HepG2 (cell line): ENCODE results near the gene DUSP12. TPM values are rescaled to one million over a fixed set of nuclear protein-coding genes. Genes with fewer than 3 reads are reported as not detected.
A peak's percentile ranks its signal among the peaks of the same experiment; 100 is the strongest.

ENCODE experiments used
- FOXC1 ChIP-seq: sonication (generic); formaldehyde crosslinking; IDR thresholded peaks from 2 replicates; pipeline ENCODE4 v1.8.0; 2022; ENCODE audit warnings: mild to moderate bottlenecking, missing genetic modification reagents, borderline replicate concordance
- GATAD1 ChIP-seq: IDR thresholded peaks from 2 replicates; pipeline ENCODE4 v1.6.1; 2016; ENCODE audit warnings: missing genetic modification reagents, missing compliant biosample characterization
- GFI1 ChIP-seq: sonication (generic); formaldehyde crosslinking; IDR thresholded peaks from 2 replicates; pipeline ENCODE4 v1.5.0; 2020; ENCODE audit warnings: missing genetic modification reagents, mild to moderate bottlenecking, borderline replicate concordance
- NFE2 ChIP-seq: sonication (generic); formaldehyde crosslinking; IDR thresholded peaks from 2 replicates; pipeline ENCODE4 v1.4.0; 2020; ENCODE audit warnings: missing genetic modification reagents
- NONO ChIP-seq, 2 experiments: fragments of 450-650 bp in 1 of 2; sonication (generic) in 1 of 2; formaldehyde crosslinking in 1 of 2; IDR thresholded peaks in 1 of 2; conservative IDR thresholded peaks in 1 of 2; 2 replicates each; pipeline versions ENCODE4 v1.6.1 to v1.8.0; 2017 to 2022; ENCODE audit warnings: mild to moderate bottlenecking in 1 of 2, missing genetic modification reagents in 1 of 2, moderate library complexity in 1 of 2
- RXRA ChIP-seq: sonication (generic); formaldehyde crosslinking; IDR thresholded peaks from 2 replicates; pipeline ENCODE4 v1.5.1; 2020; ENCODE audit warnings: missing genetic modification reagents
- SMAD3 ChIP-seq: sonication (generic); formaldehyde crosslinking; IDR thresholded peaks from 2 replicates; pipeline ENCODE4 v1.4.0; 2020; ENCODE audit warnings: missing genetic modification reagents
- YY1 ChIP-seq: IDR thresholded peaks from 2 replicates; pipeline ENCODE4 v1.6.1; 2011; ENCODE audit warnings: low read length, low read depth, moderate library complexity, mild to moderate bottlenecking; ENCODE audit not compliant: insufficient read depth, insufficient replicate concordance
- ZNF749 ChIP-seq: sonication (generic); formaldehyde crosslinking; IDR thresholded peaks from 2 replicates; pipeline ENCODE4 v1.8.0; 2022; ENCODE audit warnings: mild to moderate bottlenecking, missing genetic modification reagents, moderate library complexity, borderline replicate concordance
- polyA plus RNA-seq, 8 experiments: library from polyadenylated mRNA; depleted of rRNA in 3 of 8; stranded (reverse) in 7 of 8; unstranded in 1 of 8; fragments of >200 nt; fragmentation: Illumina TruSeq in 4 of 8; extraction: Trizol in 4 of 8; gene quantifications; 2 replicates each; pipeline versions ENCODE4 v1.2.1 to v1.2.3, GENCODE V29; 2011 to 2016; ENCODE audit warnings: low read depth in 4 of 8, missing spikeins in 1 of 8, mixed read lengths in 1 of 8; ENCODE audit not compliant: insufficient read depth in 1 of 8
- total RNA-seq, 5 experiments: library from RNA; depleted of rRNA; stranded (reverse); fragments of >200 nt; fragmentation: Illumina TruSeq; extraction: Trizol; gene quantifications; 2 replicates each; pipeline ENCODE4 v1.2.3, GENCODE V29; 2016; ENCODE audit warnings: low read depth in 1 of 5
- TF ChIP-seq, protein P1 (sequence below): sonication (generic); formaldehyde crosslinking; IDR thresholded peaks from 2 replicates; pipeline ENCODE4 v1.4.0; 2020; ENCODE audit warnings: mild to moderate bottlenecking, missing genetic modification reagents
- TF ChIP-seq, protein P2 (sequence below): sonication (generic); formaldehyde crosslinking; IDR thresholded peaks from 2 replicates; pipeline ENCODE4 v1.4.0; 2020; ENCODE audit warnings: low read depth, missing genetic modification reagents
- TF ChIP-seq, protein P3 (sequence below): sonication (generic); formaldehyde crosslinking; IDR thresholded peaks from 2 replicates; pipeline ENCODE4 v1.8.0; 2022; ENCODE audit warnings: missing genetic modification reagents, low read depth, mild to moderate bottlenecking, borderline replicate concordance
- TF ChIP-seq, protein P4 (sequence below): sonication (generic); formaldehyde crosslinking; IDR thresholded peaks from 2 replicates; pipeline ENCODE4 v1.4.0; 2020; ENCODE audit warnings: missing genetic modification reagents, borderline replicate concordance

Gene DUSP12
- total and polyA plus RNA-seq, 2 of the 13 experiments (the other 11 are each of a cell fraction or from before 2014, with no cell fraction given) = 36.7 to 37.1 TPM

DNA sequence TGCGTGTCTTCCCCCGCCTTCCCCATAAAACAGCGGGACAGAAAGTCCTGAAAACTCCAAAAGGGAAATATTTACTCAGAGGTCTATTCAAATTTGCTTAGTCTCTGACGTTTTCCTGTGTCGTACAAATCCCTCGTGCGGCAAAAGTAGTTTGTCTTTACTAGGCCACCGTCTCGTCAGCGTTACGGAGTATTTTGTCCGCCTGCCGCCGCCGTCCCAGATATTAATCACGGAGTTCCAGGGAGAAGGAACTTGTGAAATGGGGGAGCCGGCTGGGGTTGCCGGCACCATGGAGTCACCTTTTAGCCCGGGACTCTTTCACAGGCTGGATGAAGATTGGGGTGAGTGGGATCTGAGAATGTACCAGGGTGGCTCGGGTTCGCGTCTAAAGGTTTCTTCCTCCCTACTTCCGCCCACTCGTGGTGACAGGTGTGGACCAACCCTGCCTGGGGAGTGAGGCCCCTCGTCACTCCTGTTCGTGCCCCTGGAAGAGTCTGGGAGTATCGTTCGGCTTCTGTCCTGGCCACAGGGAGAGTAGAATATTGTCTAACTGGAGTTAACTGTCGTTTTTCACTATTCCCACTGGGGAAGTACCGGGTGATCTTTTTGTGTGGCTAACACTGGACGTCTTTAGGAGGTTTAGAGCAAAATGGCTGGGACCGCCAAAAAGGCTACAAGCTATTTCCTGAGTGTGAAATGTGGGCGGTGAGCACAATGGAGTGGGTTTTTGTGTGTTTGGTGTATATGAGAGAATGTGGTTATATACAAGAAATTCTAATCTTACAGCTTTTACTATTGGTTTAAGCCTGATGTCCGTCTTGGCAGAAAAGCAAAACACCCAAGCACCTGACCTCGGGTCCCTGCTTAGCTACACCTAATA is 16.8 kb downstream of the DUSP12 start, which contains the start of gene ATF6 (continued):
- TF ChIP-seq GFI1 (CRISPR knock-in tag) = no peak
- no peak for TF ChIP-seq NONO (IDR thresholded peaks at IDR 0.05)
- peak; percentile 79 for TF ChIP-seq NONO (CRISPR knock-in tag; conservative IDR thresholded peaks at IDR 0.05)
- TF ChIP-seq GATAD1 (CRISPR knock-in tag) = peak; percentile 96
- TF ChIP-seq, protein P1, sequence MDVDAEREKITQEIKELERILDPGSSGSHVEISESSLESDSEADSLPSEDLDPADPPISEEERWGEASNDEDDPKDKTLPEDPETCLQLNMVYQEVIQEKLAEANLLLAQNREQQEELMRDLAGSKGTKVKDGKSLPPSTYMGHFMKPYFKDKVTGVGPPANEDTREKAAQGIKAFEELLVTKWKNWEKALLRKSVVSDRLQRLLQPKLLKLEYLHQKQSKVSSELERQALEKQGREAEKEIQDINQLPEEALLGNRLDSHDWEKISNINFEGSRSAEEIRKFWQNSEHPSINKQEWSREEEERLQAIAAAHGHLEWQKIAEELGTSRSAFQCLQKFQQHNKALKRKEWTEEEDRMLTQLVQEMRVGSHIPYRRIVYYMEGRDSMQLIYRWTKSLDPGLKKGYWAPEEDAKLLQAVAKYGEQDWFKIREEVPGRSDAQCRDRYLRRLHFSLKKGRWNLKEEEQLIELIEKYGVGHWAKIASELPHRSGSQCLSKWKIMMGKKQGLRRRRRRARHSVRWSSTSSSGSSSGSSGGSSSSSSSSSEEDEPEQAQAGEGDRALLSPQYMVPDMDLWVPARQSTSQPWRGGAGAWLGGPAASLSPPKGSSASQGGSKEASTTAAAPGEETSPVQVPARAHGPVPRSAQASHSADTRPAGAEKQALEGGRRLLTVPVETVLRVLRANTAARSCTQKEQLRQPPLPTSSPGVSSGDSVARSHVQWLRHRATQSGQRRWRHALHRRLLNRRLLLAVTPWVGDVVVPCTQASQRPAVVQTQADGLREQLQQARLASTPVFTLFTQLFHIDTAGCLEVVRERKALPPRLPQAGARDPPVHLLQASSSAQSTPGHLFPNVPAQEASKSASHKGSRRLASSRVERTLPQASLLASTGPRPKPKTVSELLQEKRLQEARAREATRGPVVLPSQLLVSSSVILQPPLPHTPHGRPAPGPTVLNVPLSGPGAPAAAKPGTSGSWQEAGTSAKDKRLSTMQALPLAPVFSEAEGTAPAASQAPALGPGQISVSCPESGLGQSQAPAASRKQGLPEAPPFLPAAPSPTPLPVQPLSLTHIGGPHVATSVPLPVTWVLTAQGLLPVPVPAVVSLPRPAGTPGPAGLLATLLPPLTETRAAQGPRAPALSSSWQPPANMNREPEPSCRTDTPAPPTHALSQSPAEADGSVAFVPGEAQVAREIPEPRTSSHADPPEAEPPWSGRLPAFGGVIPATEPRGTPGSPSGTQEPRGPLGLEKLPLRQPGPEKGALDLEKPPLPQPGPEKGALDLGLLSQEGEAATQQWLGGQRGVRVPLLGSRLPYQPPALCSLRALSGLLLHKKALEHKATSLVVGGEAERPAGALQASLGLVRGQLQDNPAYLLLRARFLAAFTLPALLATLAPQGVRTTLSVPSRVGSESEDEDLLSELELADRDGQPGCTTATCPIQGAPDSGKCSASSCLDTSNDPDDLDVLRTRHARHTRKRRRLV (CRISPR knock-in tag) = peak; percentile 53; the same call in 1 of the 2 replicates
- peak; percentile 42; the same call in 1 of the 2 replicates for TF ChIP-seq RXRA (CRISPR knock-in tag)
- TF ChIP-seq NFE2 (CRISPR knock-in tag) = no peak
- TF ChIP-seq, protein P2, sequence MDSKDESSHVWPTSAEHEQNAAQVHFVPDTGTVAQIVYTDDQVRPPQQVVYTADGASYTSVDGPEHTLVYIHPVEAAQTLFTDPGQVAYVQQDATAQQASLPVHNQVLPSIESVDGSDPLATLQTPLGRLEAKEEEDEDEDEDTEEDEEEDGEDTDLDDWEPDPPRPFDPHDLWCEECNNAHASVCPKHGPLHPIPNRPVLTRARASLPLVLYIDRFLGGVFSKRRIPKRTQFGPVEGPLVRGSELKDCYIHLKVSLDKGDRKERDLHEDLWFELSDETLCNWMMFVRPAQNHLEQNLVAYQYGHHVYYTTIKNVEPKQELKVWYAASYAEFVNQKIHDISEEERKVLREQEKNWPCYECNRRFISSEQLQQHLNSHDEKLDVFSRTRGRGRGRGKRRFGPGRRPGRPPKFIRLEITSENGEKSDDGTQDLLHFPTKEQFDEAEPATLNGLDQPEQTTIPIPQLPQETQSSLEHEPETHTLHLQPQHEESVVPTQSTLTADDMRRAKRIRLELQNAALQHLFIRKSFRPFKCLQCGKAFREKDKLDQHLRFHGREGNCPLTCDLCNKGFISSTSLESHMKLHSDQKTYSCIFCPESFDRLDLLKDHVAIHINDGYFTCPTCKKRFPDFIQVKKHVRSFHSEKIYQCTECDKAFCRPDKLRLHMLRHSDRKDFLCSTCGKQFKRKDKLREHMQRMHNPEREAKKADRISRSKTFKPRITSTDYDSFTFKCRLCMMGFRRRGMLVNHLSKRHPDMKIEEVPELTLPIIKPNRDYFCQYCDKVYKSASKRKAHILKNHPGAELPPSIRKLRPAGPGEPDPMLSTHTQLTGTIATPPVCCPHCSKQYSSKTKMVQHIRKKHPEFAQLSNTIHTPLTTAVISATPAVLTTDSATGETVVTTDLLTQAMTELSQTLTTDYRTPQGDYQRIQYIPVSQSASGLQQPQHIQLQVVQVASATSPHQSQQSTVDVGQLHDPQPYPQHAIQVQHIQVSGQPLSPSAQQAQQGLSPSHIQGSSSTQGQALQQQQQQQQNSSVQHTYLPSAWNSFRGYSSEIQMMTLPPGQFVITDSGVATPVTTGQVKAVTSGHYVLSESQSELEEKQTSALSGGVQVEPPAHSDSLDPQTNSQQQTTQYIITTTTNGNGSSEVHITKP (CRISPR knock-in tag) = peak; percentile 87
- TF ChIP-seq ZNF749 (CRISPR knock-in tag) = no peak; the same call in 1 of the 2 replicates
- TF ChIP-seq, protein P3, sequence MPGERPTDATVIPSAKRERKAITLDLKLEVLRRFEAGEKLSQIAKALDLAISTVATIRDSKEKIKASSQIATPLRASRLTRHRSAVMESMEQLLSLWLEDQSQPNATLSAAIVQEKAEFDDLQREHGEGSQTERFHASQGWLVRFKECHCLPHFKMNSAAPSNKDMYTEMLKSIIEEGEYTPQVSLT = no peak
- peak; percentile 50 for TF ChIP-seq YY1
- TF ChIP-seq, protein P4, sequence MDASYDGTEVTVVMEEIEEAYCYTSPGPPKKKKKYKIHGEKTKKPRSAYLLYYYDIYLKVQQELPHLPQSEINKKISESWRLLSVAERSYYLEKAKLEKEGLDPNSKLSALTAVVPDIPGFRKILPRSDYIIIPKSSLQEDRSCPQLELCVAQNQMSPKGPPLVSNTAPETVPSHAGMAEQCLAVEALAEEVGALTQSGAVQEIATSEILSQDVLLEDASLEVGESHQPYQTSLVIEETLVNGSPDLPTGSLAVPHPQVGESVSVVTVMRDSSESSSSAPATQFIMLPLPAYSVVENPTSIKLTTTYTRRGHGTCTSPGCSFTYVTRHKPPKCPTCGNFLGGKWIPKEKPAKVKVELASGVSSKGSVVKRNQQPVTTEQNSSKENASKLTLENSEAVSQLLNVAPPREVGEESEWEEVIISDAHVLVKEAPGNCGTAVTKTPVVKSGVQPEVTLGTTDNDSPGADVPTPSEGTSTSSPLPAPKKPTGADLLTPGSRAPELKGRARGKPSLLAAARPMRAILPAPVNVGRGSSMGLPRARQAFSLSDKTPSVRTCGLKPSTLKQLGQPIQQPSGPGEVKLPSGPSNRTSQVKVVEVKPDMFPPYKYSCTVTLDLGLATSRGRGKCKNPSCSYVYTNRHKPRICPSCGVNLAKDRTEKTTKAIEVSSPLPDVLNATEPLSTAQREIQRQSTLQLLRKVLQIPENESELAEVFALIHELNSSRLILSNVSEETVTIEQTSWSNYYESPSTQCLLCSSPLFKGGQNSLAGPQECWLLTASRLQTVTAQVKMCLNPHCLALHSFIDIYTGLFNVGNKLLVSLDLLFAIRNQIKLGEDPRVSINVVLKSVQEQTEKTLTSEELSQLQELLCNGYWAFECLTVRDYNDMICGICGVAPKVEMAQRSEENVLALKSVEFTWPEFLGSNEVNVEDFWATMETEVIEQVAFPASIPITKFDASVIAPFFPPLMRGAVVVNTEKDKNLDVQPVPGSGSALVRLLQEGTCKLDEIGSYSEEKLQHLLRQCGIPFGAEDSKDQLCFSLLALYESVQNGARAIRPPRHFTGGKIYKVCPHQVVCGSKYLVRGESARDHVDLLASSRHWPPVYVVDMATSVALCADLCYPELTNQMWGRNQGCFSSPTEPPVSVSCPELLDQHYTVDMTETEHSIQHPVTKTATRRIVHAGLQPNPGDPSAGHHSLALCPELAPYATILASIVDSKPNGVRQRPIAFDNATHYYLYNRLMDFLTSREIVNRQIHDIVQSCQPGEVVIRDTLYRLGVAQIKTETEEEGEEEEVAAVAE (CRISPR knock-in tag) = 0 out of 2 replicates have a peak, but pooled peaks have one; percentile 32
- 0 out of 2 replicates have a peak, but pooled peaks have one; percentile 19 for TF ChIP-seq FOXC1 (CRISPR knock-in tag)
- TF ChIP-seq SMAD3 (CRISPR knock-in tag) = peak; percentile 67; the same call in 1 of the 2 replicates
